ENCODE results near the gene HIP1R.

GRCh38 chr12:122839907-122840554 is 4.8 kb downstream of the HIP1R start:
- TF ChIP-seq CTCF (IDR thresholded peaks at IDR 0.05) (no peak), POLR2AphosphoS5 (IDR thresholded peaks at IDR 0.05) (no peak), EP300 (IDR thresholded peaks at IDR 0.05) (no peak), POLR2A (IDR thresholded peaks at IDR 0.05) (no peak)

All from upper lobe of left lung (tissue), 4 donors.